ENCODE results near the gene TENT4A. TPM values are rescaled to one million over a fixed set of nuclear protein-coding genes. Genes with fewer than 3 reads are reported as not detected.

The TENT4A gene
- total RNA-seq, 2 donors from 2014 or later, result 54.7 to 59.4 TPM

DNA sequence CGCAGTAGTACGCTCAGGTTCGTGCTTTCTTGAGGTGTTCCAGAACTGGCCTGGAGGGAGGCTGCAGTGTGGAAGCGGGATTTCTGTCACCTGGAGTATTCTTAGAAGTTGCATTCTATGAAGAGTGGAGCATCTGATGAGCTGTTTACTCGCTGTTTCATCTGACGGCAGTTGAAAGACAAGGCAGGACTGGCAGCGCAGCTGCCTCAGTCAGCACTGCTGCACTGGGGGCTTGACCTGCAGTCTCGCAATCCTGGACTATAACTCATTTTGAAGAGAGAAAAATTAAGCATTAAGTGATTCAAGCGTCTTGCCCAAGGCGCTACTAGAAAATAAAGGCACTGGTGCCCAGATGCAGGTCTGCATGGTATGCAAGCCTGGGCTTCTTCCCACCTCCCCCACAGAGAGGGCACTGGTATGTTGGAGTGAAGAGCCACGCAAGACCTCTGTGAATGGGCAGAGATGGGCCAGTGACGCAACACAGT lies 10.6 kb downstream of the TENT4A start:
- H3K4me3 Mint-ChIP-seq, result peak overlapping the region; percentile 5
- H3K4me1 Mint-ChIP-seq, result peaks cover 69% of the 10 kb centered on the region
- H3K9me3 ChIP-seq (ENCODE audit: control insufficient read depth, low read length, poor library complexity, severe bottlenecking), result no peaks in the 10 kb centered on the region
- H3K36me3 Mint-ChIP-seq (ENCODE audit: low read depth), result no peaks in the 10 kb centered on the region
- DNase-seq (no peak), ATAC-seq (no peak)
- peak overlapping the region; percentile 67 for H3K27ac Mint-ChIP-seq
- H3K27me3 Mint-ChIP-seq, result no peaks in the 10 kb centered on the region

GRCh38 chr5:6724321-6724929 lies 11.2 kb downstream of the TENT4A start:
- Mint-ChIP-seq H3K4me1 (peaks cover 70% of the 10 kb centered on the region), H3K27ac (no peak overlapping the region), H3K36me3 (ENCODE audit: low read depth) (no peaks in the 10 kb centered on the region), H3K27me3 (no peaks in the 10 kb centered on the region), H3K4me3 (peak overlapping the region; percentile 21)
- no peaks in the 10 kb centered on the region for H3K9me3 ChIP-seq (ENCODE audit: control insufficient read depth, low read length, poor library complexity, severe bottlenecking)
- no peak for DNase-seq
- ATAC-seq, result no peak

GRCh38 chr5:6725421-6725820 lies 12.2 kb downstream of the TENT4A start:
- no peaks in the 10 kb centered on the region for H3K9me3 ChIP-seq (ENCODE audit: control insufficient read depth, low read length, poor library complexity, severe bottlenecking)
- Mint-ChIP-seq H3K4me1 (peaks cover 69% of the 10 kb centered on the region), H3K27ac (no peak overlapping the region), H3K36me3 (ENCODE audit: low read depth) (no peaks in the 10 kb centered on the region), H3K4me3 (no peak overlapping the region), H3K27me3 (no peaks in the 10 kb centered on the region)
- ATAC-seq (no peak), DNase-seq (no peak)

- H3K4me3 Mint-ChIP-seq, result no peak overlapping the region
- no peaks in the 10 kb centered on the region for H3K9me3 ChIP-seq (ENCODE audit: control insufficient read depth, low read length, poor library complexity, severe bottlenecking)
- DNase-seq (no peak), ATAC-seq (no peak)
- no peak overlapping the region for H3K27ac Mint-ChIP-seq
- H3K36me3 Mint-ChIP-seq (ENCODE audit: low read depth), result no peaks in the 10 kb centered on the region
- H3K4me1 Mint-ChIP-seq, result peaks cover 69% of the 10 kb centered on the region
- H3K27me3 Mint-ChIP-seq, result no peaks in the 10 kb centered on the region
Measured at GRCh38 chr5:6726006-6726405, 12.8 kb downstream of the TENT4A start.

- no peaks in the 10 kb centered on the region for H3K9me3 ChIP-seq (ENCODE audit: control insufficient read depth, low read length, poor library complexity, severe bottlenecking)
- no peak for DNase-seq
- Mint-ChIP-seq H3K4me3 (peak overlapping the region; percentile 59), H3K27me3 (no peaks in the 10 kb centered on the region), H3K4me1 (peaks cover 66% of the 10 kb centered on the region), H3K36me3 (ENCODE audit: low read depth) (no peaks in the 10 kb centered on the region), H3K27ac (peak overlapping the region; percentile 93)
- ATAC-seq, result no peak
Measured at GRCh38 chr5:6727231-6727630, 14.0 kb downstream of the TENT4A start.

DNA sequence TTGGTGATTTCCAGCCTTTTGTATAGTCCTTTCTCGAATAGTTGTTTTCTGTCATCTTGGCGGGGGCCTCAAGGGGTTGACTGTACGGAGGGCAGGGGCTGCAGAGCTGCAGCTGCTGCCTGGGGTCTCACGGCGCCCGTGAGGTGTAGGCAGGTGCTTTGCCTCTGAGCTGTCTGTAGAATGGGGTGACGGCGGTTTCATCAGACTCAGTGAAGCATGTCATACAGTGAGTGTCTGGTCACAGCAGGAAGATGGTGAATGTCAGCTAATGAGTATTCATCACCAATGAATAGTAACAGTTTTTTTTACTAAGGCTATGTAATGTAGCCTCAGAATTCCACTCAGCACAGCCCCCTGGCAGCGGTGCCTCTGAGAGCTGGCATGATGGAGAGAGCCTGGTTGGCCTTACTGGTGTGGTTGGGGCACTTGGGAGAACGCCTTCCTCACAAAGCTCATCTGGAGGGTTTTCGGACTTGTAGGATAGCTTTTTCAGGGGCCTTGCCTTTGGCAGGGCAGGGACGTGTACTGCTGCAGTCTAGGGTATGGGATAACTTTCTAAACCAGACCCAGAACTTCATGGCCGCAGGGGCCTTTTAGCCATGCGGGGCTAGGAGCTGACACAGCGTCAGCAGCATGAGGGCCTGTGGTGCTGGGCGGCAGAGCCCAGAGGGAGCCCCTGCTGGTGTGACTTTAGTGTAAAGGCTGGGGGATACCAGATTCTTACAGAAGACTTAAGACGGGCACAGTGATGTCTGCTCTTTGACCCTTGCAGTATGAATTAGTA lies 15.0 kb downstream of the TENT4A start:
- no peaks in the 10 kb centered on the region for H3K9me3 ChIP-seq (ENCODE audit: control insufficient read depth, low read length, poor library complexity, severe bottlenecking)
- ATAC-seq (no peak), DNase-seq (no peak)
- Mint-ChIP-seq H3K4me1 (peaks cover 65% of the 10 kb centered on the region), H3K27me3 (no peaks in the 10 kb centered on the region), H3K36me3 (ENCODE audit: low read depth) (no peaks in the 10 kb centered on the region), H3K4me3 (no peak overlapping the region), H3K27ac (peak overlapping the region; percentile 93)

GRCh38 chr5:6728795-6729183 lies 15.6 kb downstream of the TENT4A start:
- DNase-seq (no peak), ATAC-seq (no peak)
- peaks cover 68% of the 10 kb centered on the region for H3K4me1 Mint-ChIP-seq
- H3K4me3 Mint-ChIP-seq, result peak overlapping the region; percentile 55
- H3K27ac Mint-ChIP-seq, result peak overlapping the region; percentile 93
- H3K27me3 Mint-ChIP-seq, result no peaks in the 10 kb centered on the region
- H3K36me3 Mint-ChIP-seq (ENCODE audit: low read depth), result no peaks in the 10 kb centered on the region
- no peaks in the 10 kb centered on the region for H3K9me3 ChIP-seq (ENCODE audit: control insufficient read depth, low read length, poor library complexity, severe bottlenecking)

DNA sequence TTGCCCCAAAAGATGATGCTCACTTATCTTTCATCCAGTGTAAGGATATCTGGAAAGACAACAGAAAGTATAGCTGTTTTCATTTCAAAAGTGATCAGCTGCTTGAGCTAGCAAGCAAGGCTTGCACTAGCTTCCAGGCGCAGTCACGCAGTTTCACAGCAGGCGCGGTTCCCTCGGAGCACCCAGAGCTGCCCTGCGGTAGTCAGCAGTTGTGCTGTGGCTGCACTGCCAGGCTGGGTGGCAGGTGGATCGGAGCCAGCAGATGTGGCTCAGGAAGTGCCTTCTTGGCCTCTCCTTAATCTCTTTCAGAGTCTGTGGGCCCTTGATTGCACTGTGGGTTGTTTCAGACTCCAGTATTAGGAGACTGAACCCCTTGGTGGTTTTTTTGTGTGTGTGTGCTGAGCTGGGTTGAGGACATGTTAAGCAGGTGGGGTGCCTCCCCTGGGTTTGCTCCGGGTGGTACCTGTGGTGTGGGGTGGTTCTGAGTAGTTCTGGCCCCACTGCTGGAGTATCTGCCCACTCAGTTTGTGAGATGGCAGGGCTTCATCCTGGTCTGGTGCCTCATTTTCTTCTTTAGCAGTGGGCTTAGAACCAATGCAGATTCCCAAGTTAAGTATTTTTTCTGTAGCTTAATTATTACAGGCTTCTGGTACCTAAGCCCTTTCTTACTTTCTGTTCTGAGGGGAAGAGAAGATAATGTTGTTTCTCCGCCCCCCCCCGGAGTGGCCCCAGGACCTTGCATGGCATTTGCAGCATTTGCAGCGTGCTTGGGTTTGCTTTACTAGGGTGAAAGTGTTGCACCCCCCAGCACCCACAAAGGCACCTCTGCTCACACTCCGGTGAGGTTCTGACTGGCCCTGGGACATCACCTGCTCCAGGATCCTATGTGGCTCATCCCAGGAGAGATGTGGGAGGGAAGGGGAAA lies 16.4 kb downstream of the TENT4A start:
- no peaks in the 10 kb centered on the region for H3K27me3 Mint-ChIP-seq
- peaks cover 65% of the 10 kb centered on the region for H3K4me1 Mint-ChIP-seq
- H3K9me3 ChIP-seq (ENCODE audit: control insufficient read depth, low read length, poor library complexity, severe bottlenecking), result no peaks in the 10 kb centered on the region
- H3K27ac Mint-ChIP-seq, result peak overlapping the region; percentile 77
- peak; percentile 90 for ATAC-seq
- DNase-seq, result peak in 1 of 3 donors; percentile 33
- peak overlapping the region; percentile 55 for H3K4me3 Mint-ChIP-seq
- H3K36me3 Mint-ChIP-seq (ENCODE audit: low read depth), result no peaks in the 10 kb centered on the region

DNA sequence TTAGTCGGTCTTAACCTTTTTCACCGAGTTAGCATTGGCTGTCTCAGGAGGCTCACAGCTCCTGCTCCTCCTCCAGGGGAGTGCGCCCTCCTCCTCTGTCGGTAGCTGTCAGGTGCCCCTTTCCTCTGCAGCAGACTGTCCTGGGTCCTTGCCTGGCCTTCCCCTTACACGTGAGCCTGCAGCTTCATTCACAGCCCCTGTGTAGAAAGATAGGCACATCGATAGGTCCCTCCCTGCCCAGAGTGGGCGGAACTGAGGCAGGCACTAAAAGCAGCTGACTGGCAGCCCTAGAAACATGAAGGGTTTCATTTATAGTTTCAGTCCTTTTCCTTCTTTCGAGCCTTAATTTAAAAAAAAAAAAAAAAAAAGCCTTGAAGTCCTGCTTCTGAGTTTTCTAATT lies 17.2 kb downstream of the TENT4A start:
- H3K4me3 Mint-ChIP-seq, result no peak overlapping the region

GRCh38 chr5:6730807-6731206 lies 17.6 kb downstream of the TENT4A start:
- Mint-ChIP-seq H3K4me3 (no peak overlapping the region), H3K27me3 (no peaks in the 10 kb centered on the region), H3K4me1 (peaks cover 68% of the 10 kb centered on the region), H3K27ac (peak overlapping the region; percentile 77), H3K36me3 (ENCODE audit: low read depth) (no peaks in the 10 kb centered on the region)
- ATAC-seq (no peak), DNase-seq (no peak)
- H3K9me3 ChIP-seq (ENCODE audit: control insufficient read depth, low read length, poor library complexity, severe bottlenecking), result no peaks in the 10 kb centered on the region

More for the DNA sequence above, 17.2 kb downstream of the TENT4A start:
- DNase-seq, result no peak
- Mint-ChIP-seq H3K27ac (peak overlapping the region; percentile 77), H3K4me1 (peaks cover 68% of the 10 kb centered on the region), H3K27me3 (no peaks in the 10 kb centered on the region), H3K36me3 (ENCODE audit: low read depth) (no peaks in the 10 kb centered on the region)
- no peaks in the 10 kb centered on the region for H3K9me3 ChIP-seq (ENCODE audit: control insufficient read depth, low read length, poor library complexity, severe bottlenecking)
- no peak for ATAC-seq

- Mint-ChIP-seq H3K27me3 (no peaks in the 10 kb centered on the region), H3K4me1 (peaks cover 63% of the 10 kb centered on the region), H3K4me3 (no peak overlapping the region), H3K27ac (peak overlapping the region; percentile 86), H3K36me3 (ENCODE audit: low read depth) (no peaks in the 10 kb centered on the region)
- ATAC-seq, result no peak
- H3K9me3 ChIP-seq (ENCODE audit: control insufficient read depth, low read length, poor library complexity, severe bottlenecking), result no peaks in the 10 kb centered on the region
- no peak for DNase-seq
Measured at GRCh38 chr5:6731465-6732237, 18.4 kb downstream of the TENT4A start.

DNA sequence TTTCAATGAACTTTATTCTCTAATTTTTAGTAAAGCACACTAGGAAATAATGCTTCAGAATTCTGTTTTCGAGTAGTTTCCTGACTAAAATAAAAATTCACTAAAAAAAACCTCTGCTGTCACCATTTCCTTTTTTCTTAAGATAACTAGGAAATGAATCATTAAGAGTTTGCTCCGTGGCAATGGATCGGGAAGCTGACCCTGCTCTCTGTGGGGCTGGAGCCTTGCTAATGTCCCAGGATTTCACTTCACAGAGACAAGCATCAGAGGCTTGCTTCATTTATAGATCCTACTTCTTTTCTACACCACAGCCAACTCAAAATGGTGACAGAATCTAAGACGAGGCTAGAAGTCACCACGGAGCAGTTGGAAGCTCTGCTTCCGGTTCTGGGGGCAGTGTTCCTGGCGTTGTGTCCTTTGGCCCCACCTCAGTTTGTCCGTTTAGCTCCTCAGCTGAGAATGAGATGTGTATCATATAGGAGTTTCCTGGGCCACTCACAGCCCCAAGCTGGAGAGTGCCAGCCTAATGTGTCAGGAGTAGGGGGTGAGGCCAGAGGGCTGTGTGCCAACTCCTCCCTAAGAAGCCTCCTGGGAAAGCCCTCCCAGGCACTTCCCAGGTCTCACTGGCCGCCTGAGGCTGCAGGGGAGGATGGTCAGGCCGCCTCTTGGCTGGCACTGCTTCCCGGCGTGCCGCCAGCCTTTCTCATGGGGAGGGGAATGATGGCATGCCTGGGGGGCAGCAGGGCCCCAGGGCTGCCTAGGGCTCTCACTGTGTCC lies 19.6 kb downstream of the TENT4A start:
- ATAC-seq (no peak), DNase-seq (no peak)
- H3K9me3 ChIP-seq (ENCODE audit: control insufficient read depth, low read length, poor library complexity, severe bottlenecking), result no peaks in the 10 kb centered on the region
- Mint-ChIP-seq H3K4me1 (peaks cover 60% of the 10 kb centered on the region), H3K27me3 (no peaks in the 10 kb centered on the region), H3K27ac (peak overlapping the region; percentile 86), H3K36me3 (ENCODE audit: low read depth) (peaks cover 6% of the 10 kb centered on the region), H3K4me3 (no peak overlapping the region)
